Activated T-cell treated with anti-CD3 and anti-CD28 coated beads for 4 hours (primary cell): ENCODE data around the gene SPRY1.

Source experiments
- DNase-seq: peaks from one replicate; pipeline ENCODE4 v3.0.0-alpha.2; 2020

Gene SPRY1

GRCh38 chr4:123412091-123412505 is 15.5 kb downstream of the SPRY1 start:
- DNase-seq, result no peak

GRCh38 chr4:123412700-123413512 is 16.3 kb downstream of the SPRY1 start:
- DNase-seq, result no peak

GRCh38 chr4:123415576-123415975 is 19.0 kb downstream of the SPRY1 start:
- DNase-seq, result no peak

- DNase-seq, result no peak
Measured at GRCh38 chr4:123415977-123416376, 19.4 kb downstream of the SPRY1 start.

GRCh38 chr4:123417813-123418212 is 21.2 kb downstream of the SPRY1 start:
- DNase-seq, result no peak

- DNase-seq, result no peak
Measured at GRCh38 chr4:123418351-123418931, 21.8 kb downstream of the SPRY1 start.

- DNase-seq, result no peak
Measured at GRCh38 chr4:123419885-123420755, 23.5 kb downstream of the SPRY1 start.

GRCh38 chr4:123421227-123421936 is 24.8 kb downstream of the SPRY1 start:
- DNase-seq, result no peak

GRCh38 chr4:123421937-123422781 is 25.6 kb downstream of the SPRY1 start:
- DNase-seq, result no peak

- no peak for DNase-seq
Measured at GRCh38 chr4:123423819-123424218, 27.2 kb downstream of the SPRY1 start.

GRCh38 chr4:123427951-123428350 is 31.4 kb downstream of the SPRY1 start:
- no peak for DNase-seq

GRCh38 chr4:123430031-123430430 is 33.4 kb downstream of the SPRY1 start:
- no peak for DNase-seq

GRCh38 chr4:123430501-123430900 is 33.9 kb downstream of the SPRY1 start:
- DNase-seq, result no peak

- no peak for DNase-seq
Measured at GRCh38 chr4:123433573-123433972, 37.0 kb downstream of the SPRY1 start.

- no peak for DNase-seq
Measured at GRCh38 chr4:123433976-123434375, 37.4 kb downstream of the SPRY1 start.

GRCh38 chr4:123435246-123436113 is 38.9 kb downstream of the SPRY1 start:
- no peak for DNase-seq

GRCh38 chr4:123438031-123438430 is 41.4 kb downstream of the SPRY1 start:
- no peak for DNase-seq

- DNase-seq, result no peak
Measured at GRCh38 chr4:123443401-123444289, 47.0 kb downstream of the SPRY1 start.

- DNase-seq, result no peak
Measured at GRCh38 chr4:123444290-123444731, 47.7 kb downstream of the SPRY1 start.
